ENCODE data around the gene ABAT. TPM values are rescaled to one million over a fixed set of nuclear protein-coding genes. Genes with fewer than 3 reads are reported as not detected.

Gene ABAT
- total RNA-seq, 2 experiments from 2014 or later = 2.0 to 6.7 TPM

GRCh38 chr16:8808009-8808408, 133.6 kb downstream of the ABAT start:
- no peak overlapping the region for H3K4me3 ChIP-seq (ENCODE audit: low read depth, low read length, poor library complexity, severe bottlenecking)
- TF ChIP-seq CTCF (conservative IDR thresholded peaks at IDR 0.05; ENCODE audit: low read length) (no peak), EZH2phosphoT487 (IDR thresholded peaks at IDR 0.05; ENCODE audit: borderline replicate concordance, low read depth, low read length) (no peak)
- no peaks in the 10 kb centered on the region for H4K20me1 ChIP-seq (ENCODE audit: insufficient read depth, low read length)
- CTCF ChIA-PET (ENCODE audit: unreplicated experiment) = no interaction called here
- H3K27ac ChIP-seq (ENCODE audit: low read depth, low read length, poor library complexity, severe bottlenecking) = no peak overlapping the region
- no peaks in the 10 kb centered on the region for H3K9me2 ChIP-seq (ENCODE audit: insufficient read depth, low read length)
- H2AFZ ChIP-seq (ENCODE audit: low read length) = no peak overlapping the region
- POLR2A ChIA-PET = no interaction called here
- H3K9me3 ChIP-seq (ENCODE audit: low read length) = no peaks in the 10 kb centered on the region
- H3K36me3 ChIP-seq (ENCODE audit: insufficient read depth, low read length) = peaks cover 98% of the 10 kb centered on the region
- TSS peak; percentile 1 for BruUV-seq (replicated peaks)
- no peak for DNase-seq (ENCODE audit: low spot score)
- intact Hi-C loops (cut with micrococcal nuclease; ENCODE audit: unreplicated experiment) = no loop called here
- no peaks in the 10 kb centered on the region for H3K4me1 ChIP-seq (ENCODE audit: insufficient read depth, low read length, poor library complexity, severe bottlenecking)
- H3K79me2 ChIP-seq (ENCODE audit: insufficient read depth, low read depth, low read length) = peaks cover 12% of the 10 kb centered on the region; the same call in 1 of the 2 replicates
- H3K4me2 ChIP-seq (ENCODE audit: low read length) = no peak overlapping the region

GRCh38 chr16:8808613-8809353, 134.4 kb downstream of the ABAT start:
- H3K4me2 ChIP-seq (ENCODE audit: low read length) = no peak overlapping the region
- DNase-seq (ENCODE audit: low spot score) = no peak
- H3K9me2 ChIP-seq (ENCODE audit: insufficient read depth, low read length) = no peaks in the 10 kb centered on the region
- ChIA-PET CTCF (ENCODE audit: unreplicated experiment) (no interaction called here), POLR2A (no interaction called here)
- no peak for TF ChIP-seq EZH2phosphoT487 (IDR thresholded peaks at IDR 0.05; ENCODE audit: borderline replicate concordance, low read depth, low read length)
- TF ChIP-seq CTCF (conservative IDR thresholded peaks at IDR 0.05; ENCODE audit: low read length) = no peak
- H3K36me3 ChIP-seq (ENCODE audit: insufficient read depth, low read length) = peaks cover 100% of the 10 kb centered on the region
- no peaks in the 10 kb centered on the region for H3K9me3 ChIP-seq (ENCODE audit: low read length)
- intact Hi-C loops (cut with micrococcal nuclease; ENCODE audit: unreplicated experiment) = no loop called here
- H3K27ac ChIP-seq (ENCODE audit: low read depth, low read length, poor library complexity, severe bottlenecking) = no peak overlapping the region
- H3K4me1 ChIP-seq (ENCODE audit: insufficient read depth, low read length, poor library complexity, severe bottlenecking) = no peaks in the 10 kb centered on the region
- H3K4me3 ChIP-seq (ENCODE audit: low read depth, low read length, poor library complexity, severe bottlenecking) = no peak overlapping the region
- peaks cover 12% of the 10 kb centered on the region; the same call in 1 of the 2 replicates for H3K79me2 ChIP-seq (ENCODE audit: insufficient read depth, low read depth, low read length)
- no TSS peak for BruUV-seq (replicated peaks)
- no peak overlapping the region for H2AFZ ChIP-seq (ENCODE audit: low read length)
- H4K20me1 ChIP-seq (ENCODE audit: insufficient read depth, low read length) = no peaks in the 10 kb centered on the region

GRCh38 chr16:8812162-8812843, 137.9 kb downstream of the ABAT start:
- no peak overlapping the region for H3K4me3 ChIP-seq (ENCODE audit: low read depth, low read length, poor library complexity, severe bottlenecking)
- no peaks in the 10 kb centered on the region for H3K4me1 ChIP-seq (ENCODE audit: insufficient read depth, low read length, poor library complexity, severe bottlenecking)
- H3K9me2 ChIP-seq (ENCODE audit: insufficient read depth, low read length) = no peaks in the 10 kb centered on the region
- H3K9me3 ChIP-seq (ENCODE audit: low read length) = no peaks in the 10 kb centered on the region
- ChIA-PET POLR2A (no interaction called here), CTCF (ENCODE audit: unreplicated experiment) (no interaction called here)
- DNase-seq (ENCODE audit: low spot score) = no peak
- H3K27ac ChIP-seq (ENCODE audit: low read depth, low read length, poor library complexity, severe bottlenecking) = no peak overlapping the region
- H3K36me3 ChIP-seq (ENCODE audit: insufficient read depth, low read length) = peaks cover 100% of the 10 kb centered on the region
- BruUV-seq (replicated peaks) = no TSS peak
- no peaks in the 10 kb centered on the region for H3K79me2 ChIP-seq (ENCODE audit: insufficient read depth, low read depth, low read length)
- no peak overlapping the region for H2AFZ ChIP-seq (ENCODE audit: low read length)
- no peak overlapping the region for H3K4me2 ChIP-seq (ENCODE audit: low read length)
- intact Hi-C loops (cut with micrococcal nuclease; ENCODE audit: unreplicated experiment) = no loop called here
- no peak for TF ChIP-seq CTCF (conservative IDR thresholded peaks at IDR 0.05; ENCODE audit: low read length)
- TF ChIP-seq EZH2phosphoT487 (IDR thresholded peaks at IDR 0.05; ENCODE audit: borderline replicate concordance, low read depth, low read length) = no peak
- no peaks in the 10 kb centered on the region for H4K20me1 ChIP-seq (ENCODE audit: insufficient read depth, low read length)

All from OCI-LY7 (cell line).